Osteoblast (primary cell): Measurements from ENCODE around the gene GDPD5. TPM values are rescaled to one million over a fixed set of nuclear protein-coding genes. Genes with fewer than 3 reads are reported as not detected.
A peak's percentile ranks its signal among the peaks of the same experiment; 100 is the strongest.

ENCODE experiments used
- DNase-seq: peaks from one replicate; pipeline ENCODE4 v3.0.0; 2011; ENCODE audit warnings: low spot score, mixed read lengths; ENCODE audit not compliant: insufficient read length; ENCODE audit errors: missing footprints
- H2AFZ ChIP-seq: 2 replicates; pipeline ENCODE4 v1.6.0; 2011; ENCODE audit warnings: mild to moderate bottlenecking, low read length
- H3K27ac ChIP-seq: 2 replicates; pipeline ENCODE4 v1.5.1; 2011; ENCODE audit warnings: mild to moderate bottlenecking, low read depth, low read length, moderate library complexity
- H3K27me3 ChIP-seq: 2 replicates; pipeline ENCODE4 v1.6.0; 2012; ENCODE audit warnings: mild to moderate bottlenecking, control low read depth, inconsistent platforms, low read length, moderate library complexity; ENCODE audit not compliant: insufficient read depth
- H3K36me3 ChIP-seq: 2 replicates; pipeline ENCODE4 v1.5.1; 2011; ENCODE audit warnings: mild to moderate bottlenecking, low read length, control low read depth, moderate library complexity; ENCODE audit not compliant: insufficient read depth
- H3K4me1 ChIP-seq: 2 replicates; pipeline ENCODE4 v1.5.1; 2011; ENCODE audit warnings: mild to moderate bottlenecking, low read length, control low read depth, moderate library complexity; ENCODE audit not compliant: insufficient read depth
- H3K4me2 ChIP-seq: 2 replicates; pipeline ENCODE4 v1.6.0; 2011; ENCODE audit warnings: mild to moderate bottlenecking, low read length; ENCODE audit not compliant: insufficient read depth
- H3K4me3 ChIP-seq: fragments of 200-600 bp; sonication (generic); 3 replicates; pipeline ENCODE4 v1.5.1; 2012; ENCODE audit warnings: mild to moderate bottlenecking, low read length, inconsistent platforms; ENCODE audit not compliant: insufficient read depth
- H3K79me2 ChIP-seq: 2 replicates; pipeline ENCODE4 v1.6.0; 2012; ENCODE audit warnings: mild to moderate bottlenecking, low read length, control low read depth, inconsistent platforms; ENCODE audit not compliant: insufficient read depth
- H3K9me3 ChIP-seq: 2 replicates; pipeline ENCODE4 v1.5.1; 2011; ENCODE audit warnings: low read depth, low read length, control low read depth
- H4K20me1 ChIP-seq: 2 replicates; pipeline ENCODE4 v1.6.0; 2012; ENCODE audit warnings: mild to moderate bottlenecking, low read length, control low read depth; ENCODE audit not compliant: insufficient read depth
- total RNA-seq: library from RNA; depleted of rRNA; stranded (reverse); fragments of >200 nt; gene quantifications from 2 replicates; pipeline ENCODE4 v1.2.3, GENCODE V29; 2012
- TF ChIP-seq, protein P1 (sequence below): IDR thresholded peaks from 2 replicates; pipeline ENCODE4 v1.5.1; 2011; ENCODE audit warnings: mild to moderate bottlenecking, low read depth, low read length, moderate library complexity; ENCODE audit errors: extremely low read depth

The GDPD5 gene
- total RNA-seq, 1 donor, result 13.4 TPM

DNA sequence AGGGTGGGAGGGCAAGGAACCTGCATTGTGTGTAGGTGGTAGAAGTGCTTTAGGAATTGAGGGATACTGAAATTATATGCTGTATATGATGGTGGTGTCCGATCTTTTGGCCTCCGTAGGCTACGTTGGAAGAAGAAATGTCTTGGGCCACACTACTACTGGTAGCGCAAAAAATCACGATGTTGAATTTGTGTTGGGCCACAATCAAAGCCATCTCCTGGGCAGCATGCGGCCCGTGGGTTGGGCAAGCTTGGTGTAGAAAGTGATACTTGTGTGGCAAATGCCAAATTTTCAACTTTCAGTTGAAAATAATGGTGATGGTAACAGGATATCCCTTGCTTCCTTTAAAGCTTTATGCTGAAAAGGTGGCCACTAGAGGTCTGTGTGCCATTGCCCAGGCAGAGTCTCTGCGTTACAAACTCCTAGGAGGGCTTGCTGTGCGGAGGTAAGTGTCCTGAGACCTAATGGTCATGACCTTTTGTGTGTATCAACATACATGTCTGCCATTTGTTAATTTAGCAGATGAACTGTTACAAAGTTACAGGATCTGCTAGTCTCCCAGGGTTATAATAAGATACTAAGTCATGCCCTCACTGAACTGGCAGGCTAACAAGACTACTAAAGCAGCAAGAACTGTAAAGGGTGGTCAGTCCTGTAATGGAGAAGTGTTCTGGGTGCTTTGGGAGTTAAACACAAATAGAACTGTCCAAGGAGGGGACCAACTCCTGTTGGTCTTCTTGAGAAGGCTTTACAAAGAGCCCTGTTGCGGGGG, 123.6 kb downstream of the GDPD5 start:
- Histone ChIP-seq H3K4me2 (peak overlapping the region; percentile 100), H3K27me3 (no peaks in the 10 kb centered on the region), H2AFZ (no peak overlapping the region), H3K27ac (peak overlapping the region; percentile 36), H4K20me1 (peaks cover 70% of the 10 kb centered on the region), H3K4me3 (peak overlapping the region; percentile 75), H3K36me3 (peaks cover 66% of the 10 kb centered on the region), H3K9me3 (no peaks in the 10 kb centered on the region), H3K79me2 (peaks cover 77% of the 10 kb centered on the region), H3K4me1 (peaks cover 46% of the 10 kb centered on the region)
- TF ChIP-seq, protein P1, sequence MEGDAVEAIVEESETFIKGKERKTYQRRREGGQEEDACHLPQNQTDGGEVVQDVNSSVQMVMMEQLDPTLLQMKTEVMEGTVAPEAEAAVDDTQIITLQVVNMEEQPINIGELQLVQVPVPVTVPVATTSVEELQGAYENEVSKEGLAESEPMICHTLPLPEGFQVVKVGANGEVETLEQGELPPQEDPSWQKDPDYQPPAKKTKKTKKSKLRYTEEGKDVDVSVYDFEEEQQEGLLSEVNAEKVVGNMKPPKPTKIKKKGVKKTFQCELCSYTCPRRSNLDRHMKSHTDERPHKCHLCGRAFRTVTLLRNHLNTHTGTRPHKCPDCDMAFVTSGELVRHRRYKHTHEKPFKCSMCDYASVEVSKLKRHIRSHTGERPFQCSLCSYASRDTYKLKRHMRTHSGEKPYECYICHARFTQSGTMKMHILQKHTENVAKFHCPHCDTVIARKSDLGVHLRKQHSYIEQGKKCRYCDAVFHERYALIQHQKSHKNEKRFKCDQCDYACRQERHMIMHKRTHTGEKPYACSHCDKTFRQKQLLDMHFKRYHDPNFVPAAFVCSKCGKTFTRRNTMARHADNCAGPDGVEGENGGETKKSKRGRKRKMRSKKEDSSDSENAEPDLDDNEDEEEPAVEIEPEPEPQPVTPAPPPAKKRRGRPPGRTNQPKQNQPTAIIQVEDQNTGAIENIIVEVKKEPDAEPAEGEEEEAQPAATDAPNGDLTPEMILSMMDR, result peak; percentile 22
- DNase-seq, result no peak

DNA sequence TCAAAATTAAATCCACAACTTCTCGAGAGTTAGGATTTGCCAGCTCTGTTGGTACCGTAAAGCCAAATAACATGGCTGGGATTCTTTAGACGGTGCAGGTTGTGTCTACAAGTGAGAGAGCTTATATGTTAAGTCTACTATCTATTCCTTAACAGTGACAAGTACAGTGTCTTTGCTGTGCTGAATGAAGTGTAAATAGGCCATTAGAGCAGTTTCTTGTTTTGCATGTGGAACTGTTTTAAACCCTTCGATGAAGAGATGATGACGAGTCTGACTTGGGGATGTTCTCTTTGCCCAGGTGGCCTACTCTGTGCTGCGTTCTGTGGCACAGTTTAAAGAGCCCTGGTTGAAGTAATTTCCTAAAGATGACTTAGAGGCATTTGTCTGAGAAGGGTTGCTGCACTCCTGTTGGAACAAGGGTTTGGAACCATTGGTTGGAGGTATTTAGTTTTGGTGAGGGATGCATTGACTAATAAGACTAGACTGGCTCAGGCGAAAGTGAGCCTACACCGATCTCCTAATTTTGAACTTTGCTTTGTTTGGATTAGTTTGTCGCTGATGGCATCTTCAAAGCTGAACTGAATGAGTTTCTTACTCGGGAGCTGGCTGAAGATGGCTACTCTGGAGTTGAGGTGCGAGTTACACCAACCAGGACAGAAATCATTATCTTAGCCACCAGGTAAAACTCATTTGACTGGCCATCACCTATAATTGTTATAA, 125.4 kb downstream of the GDPD5 start:
- peaks cover 40% of the 10 kb centered on the region for H3K4me1 ChIP-seq
- peaks cover 60% of the 10 kb centered on the region for H3K79me2 ChIP-seq
- peak overlapping the region; percentile 86 for H3K27ac ChIP-seq
- H2AFZ ChIP-seq, result no peak overlapping the region
- no peaks in the 10 kb centered on the region for H3K27me3 ChIP-seq
- H4K20me1 ChIP-seq, result peaks cover 53% of the 10 kb centered on the region
- peak overlapping the region; percentile 75 for H3K4me3 ChIP-seq
- H3K36me3 ChIP-seq, result peaks cover 49% of the 10 kb centered on the region
- H3K9me3 ChIP-seq, result no peaks in the 10 kb centered on the region
- TF ChIP-seq, protein P1, result no peak
- no peak for DNase-seq
- peak overlapping the region; percentile 100 for H3K4me2 ChIP-seq

DNA sequence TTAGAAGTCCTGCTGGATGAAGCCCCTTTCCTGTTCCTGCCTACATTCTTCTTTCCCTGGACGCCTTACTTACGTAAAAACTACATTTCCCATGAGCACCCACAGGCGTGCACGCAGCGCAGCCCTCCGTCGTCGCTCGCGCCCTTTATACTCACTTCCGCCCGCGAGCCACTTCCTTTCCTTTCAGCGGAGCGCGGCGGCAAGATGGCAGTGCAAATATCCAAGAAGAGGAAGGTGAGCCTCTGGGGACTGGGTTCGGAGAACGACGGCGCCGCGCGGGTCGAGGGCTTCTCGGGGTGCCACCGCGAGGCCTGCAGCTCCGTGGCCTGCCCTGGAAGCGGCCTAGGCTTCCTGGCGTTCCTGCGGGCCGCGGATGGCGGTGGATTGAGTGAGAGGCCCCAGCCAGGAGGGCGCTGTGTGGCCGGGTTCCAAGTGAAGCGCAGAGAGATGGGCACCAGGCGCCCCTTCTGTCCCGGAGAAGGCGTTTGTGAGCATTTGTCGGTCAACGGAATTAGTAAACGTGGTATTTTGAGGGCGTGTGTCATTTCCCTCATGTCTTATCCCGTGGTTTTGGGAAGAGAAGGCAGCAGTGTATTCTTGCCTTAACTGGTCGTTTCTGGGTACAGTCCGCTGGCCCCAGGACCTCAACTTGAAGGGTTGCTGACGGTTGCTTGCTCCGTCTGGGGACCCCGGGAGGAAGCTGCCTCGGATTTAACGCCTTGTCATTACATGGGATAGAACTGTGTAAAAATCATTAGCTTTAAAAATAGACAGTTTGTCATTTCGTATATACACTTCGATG, 126.2 kb downstream of the GDPD5 start, which contains the start of gene RPS3:
RPS3 (plus strand) TSS at position 175 of the 802 bp plus-strand sequence; CDS start at position 205, 30 bp downstream.
- Histone ChIP-seq H3K27ac (peak within 1 kb of the TSS; percentile 86), H3K4me2 (peak within 1 kb of the TSS; percentile 100), H3K4me1 (peaks cover 40% of the 10 kb centered on the region), H3K9me3 (no peaks in the 10 kb centered on the region), H4K20me1 (peaks cover 46% of the 10 kb centered on the region), H2AFZ (peak within 1 kb of the TSS; percentile 91), H3K79me2 (peaks cover 52% of the 10 kb centered on the region), H3K27me3 (no peaks in the 10 kb centered on the region), H3K36me3 (peaks cover 42% of the 10 kb centered on the region), H3K4me3 (peak within 1 kb of the TSS; percentile 75)
- peak; percentile 96 for DNase-seq
- TF ChIP-seq, protein P1, result no peak
